Measurements from ENCODE around the gene REPS1. TPM values are rescaled to one million over a fixed set of nuclear protein-coding genes. Genes with fewer than 3 reads are reported as not detected.
"Not testable (repeated sequence)": the region's sequence is repeated elsewhere in the genome, so short reads cannot be mapped to it uniquely, and the experiment has no call there.

The REPS1 gene, protein sequence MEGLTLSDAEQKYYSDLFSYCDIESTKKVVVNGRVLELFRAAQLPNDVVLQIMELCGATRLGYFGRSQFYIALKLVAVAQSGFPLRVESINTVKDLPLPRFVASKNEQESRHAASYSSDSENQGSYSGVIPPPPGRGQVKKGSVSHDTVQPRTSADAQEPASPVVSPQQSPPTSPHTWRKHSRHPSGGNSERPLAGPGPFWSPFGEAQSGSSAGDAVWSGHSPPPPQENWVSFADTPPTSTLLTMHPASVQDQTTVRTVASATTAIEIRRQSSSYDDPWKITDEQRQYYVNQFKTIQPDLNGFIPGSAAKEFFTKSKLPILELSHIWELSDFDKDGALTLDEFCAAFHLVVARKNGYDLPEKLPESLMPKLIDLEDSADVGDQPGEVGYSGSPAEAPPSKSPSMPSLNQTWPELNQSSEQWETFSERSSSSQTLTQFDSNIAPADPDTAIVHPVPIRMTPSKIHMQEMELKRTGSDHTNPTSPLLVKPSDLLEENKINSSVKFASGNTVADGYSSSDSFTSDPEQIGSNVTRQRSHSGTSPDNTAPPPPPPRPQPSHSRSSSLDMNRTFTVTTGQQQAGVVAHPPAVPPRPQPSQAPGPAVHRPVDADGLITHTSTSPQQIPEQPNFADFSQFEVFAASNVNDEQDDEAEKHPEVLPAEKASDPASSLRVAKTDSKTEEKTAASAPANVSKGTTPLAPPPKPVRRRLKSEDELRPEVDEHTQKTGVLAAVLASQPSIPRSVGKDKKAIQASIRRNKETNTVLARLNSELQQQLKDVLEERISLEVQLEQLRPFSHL
- total RNA-seq = 10 to 100 TPM; 25.8 to 28.8 TPM

DNA sequence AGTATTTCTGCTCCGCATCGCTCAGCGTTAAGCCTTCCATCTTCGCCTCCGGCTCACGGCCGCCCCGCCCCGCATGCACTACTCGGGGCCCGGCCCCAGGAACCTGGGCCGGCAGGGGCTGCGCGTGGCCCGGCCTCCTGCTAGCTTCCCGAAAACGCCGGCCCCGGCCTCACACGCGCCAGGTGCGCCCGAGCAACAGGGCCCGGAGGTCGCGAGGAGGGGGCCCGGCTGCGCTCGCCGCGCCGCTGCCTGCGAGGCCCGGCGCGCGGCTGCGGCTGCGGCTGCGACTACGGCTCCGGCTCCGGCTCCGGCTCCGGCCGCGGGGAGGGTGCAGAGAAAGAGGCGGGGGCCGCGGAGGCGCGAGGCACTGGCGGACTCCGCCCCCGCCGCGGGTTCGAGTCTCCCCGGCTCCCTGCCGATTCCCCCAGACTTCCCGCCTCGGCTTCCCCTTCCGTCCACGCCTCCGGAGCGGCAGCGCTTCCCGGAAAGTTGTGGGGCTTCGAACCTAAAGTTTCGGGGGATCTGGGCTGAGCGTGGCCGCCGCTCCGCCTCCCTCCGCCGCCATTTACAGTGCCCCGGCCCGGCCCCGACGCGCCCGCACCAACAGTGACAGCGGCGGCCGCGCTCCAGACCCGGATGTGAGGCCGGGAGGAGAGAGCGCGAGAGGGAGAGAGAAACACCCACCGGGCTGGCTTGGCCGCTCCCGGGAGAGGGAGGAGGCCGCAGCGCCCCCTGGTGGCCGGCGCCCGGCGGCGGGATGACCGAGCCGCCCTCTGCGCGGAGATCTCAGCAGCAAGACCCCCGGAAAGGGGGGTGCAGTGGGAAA lies at the start of gene REPS1:
REPS1 (minus strand) TSS at position 611 of the 826 bp plus-strand sequence; CDS start at position 40, 571 bp downstream.
- H3K4me3 Mint-ChIP-seq = peak within 1 kb of the TSS; percentile 86
- H3K36me3 Mint-ChIP-seq (ENCODE audit: low read depth) = no peaks in the 10 kb centered on the region
- H3K4me1 Mint-ChIP-seq (ENCODE audit: low read depth) = peaks cover 4% of the 10 kb centered on the region
- no peaks in the 10 kb centered on the region for H3K27me3 Mint-ChIP-seq (ENCODE audit: low read depth)
- H3K27ac Mint-ChIP-seq = peak within 1 kb of the TSS; percentile 89
- CTCF ChIA-PET = interaction anchor here (0.6 to 5.7 kb wide), 5 partner anchors 43 to 377 kb away, joined by 3 to 40 read pairs (median 3); no protein-coding TSS in a partner anchor
- intact Hi-C loops (cut with micrococcal nuclease) = loop anchor here (1.0 to 10.0 kb wide), 16 partner anchors 17 to 873 kb away; partner anchors contain the start of genes ABRACL, CCDC28A and TXLNB
- DNase-seq = peak; percentile 92
- H3K9me3 Mint-ChIP-seq = no peaks in the 10 kb centered on the region

DNA sequence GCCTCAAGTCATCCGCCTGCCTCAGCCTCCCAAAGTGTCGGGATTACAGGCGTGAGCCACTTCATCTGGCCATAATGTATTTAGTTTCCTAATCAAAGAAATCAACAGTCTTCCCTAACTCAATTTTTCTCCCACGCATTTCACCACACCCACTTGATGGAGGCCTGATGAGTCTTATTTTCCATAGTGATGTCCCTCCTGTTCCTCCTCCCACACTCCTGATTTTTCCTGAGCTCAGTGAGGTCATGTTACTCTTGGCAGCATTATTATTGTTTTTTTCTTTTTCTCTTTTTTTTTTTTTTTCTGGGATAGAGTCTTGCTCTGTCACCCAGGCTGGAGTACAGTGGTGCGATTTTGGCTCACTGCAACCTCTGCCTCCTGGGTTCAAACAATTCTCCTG lies 49.4 kb upstream of the REPS1 start:
- H3K9me3 Mint-ChIP-seq = no peaks in the 10 kb centered on the region
- H3K27me3 Mint-ChIP-seq (ENCODE audit: low read depth) = no peaks in the 10 kb centered on the region
- peaks cover 30% of the 10 kb centered on the region for H3K4me1 Mint-ChIP-seq (ENCODE audit: low read depth)
- CTCF ChIA-PET = interaction anchor here (0.8 to 1.5 kb wide), 2 partner anchors 21 to 332 kb away, joined by 3 to 4 read pairs; no protein-coding TSS in a partner anchor
- intact Hi-C loops (cut with micrococcal nuclease) = no loop called here
- no peak for DNase-seq
- peaks cover 53% of the 10 kb centered on the region for H3K36me3 Mint-ChIP-seq (ENCODE audit: low read depth)
- H3K4me3 Mint-ChIP-seq = no peak overlapping the region
- H3K27ac Mint-ChIP-seq = peak overlapping the region; percentile 38

DNA sequence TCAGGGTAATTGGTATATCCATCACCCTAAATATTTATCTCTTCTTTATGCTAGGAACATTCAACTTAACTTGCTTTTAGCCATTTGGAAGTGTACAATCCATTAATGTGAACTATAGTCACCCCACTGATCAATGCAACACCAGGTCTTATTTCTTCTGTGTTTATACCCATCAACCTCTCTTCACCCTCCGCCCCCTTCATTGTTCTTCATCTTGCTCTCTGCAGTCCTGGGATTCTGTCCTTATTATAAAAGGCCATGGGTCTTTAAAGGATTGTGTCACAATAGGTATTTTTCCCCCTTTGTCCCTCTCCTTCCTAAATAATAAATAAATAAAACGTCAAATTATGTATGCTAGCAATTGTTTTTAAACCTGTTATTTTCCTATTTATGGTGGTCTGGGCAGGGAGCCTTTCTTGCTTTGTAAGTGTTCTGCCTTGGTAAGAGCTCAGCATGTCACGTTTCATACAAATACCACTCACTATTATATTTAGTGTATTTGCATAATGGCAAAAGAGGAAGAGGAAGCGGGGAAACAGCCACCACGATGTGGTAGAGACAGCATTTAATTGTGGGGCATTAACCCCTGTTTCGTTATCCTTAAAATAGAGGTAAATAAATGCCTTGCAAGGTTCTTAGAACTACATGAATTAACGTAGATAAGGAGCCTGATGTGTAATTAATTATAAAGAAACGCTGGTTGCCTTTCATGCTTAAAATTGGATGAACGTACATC lies 42.3 kb upstream of the REPS1 start:
- H3K4me3 Mint-ChIP-seq = no peak overlapping the region
- peaks cover 26% of the 10 kb centered on the region for H3K36me3 Mint-ChIP-seq (ENCODE audit: low read depth)
- no peaks in the 10 kb centered on the region for H3K27me3 Mint-ChIP-seq (ENCODE audit: low read depth)
- H3K27ac Mint-ChIP-seq = no peak overlapping the region
- peaks cover 21% of the 10 kb centered on the region for H3K4me1 Mint-ChIP-seq (ENCODE audit: low read depth)
- H3K9me3 Mint-ChIP-seq = no peaks in the 10 kb centered on the region
- intact Hi-C loops (cut with micrococcal nuclease) = loop anchor here (1.0 kb wide), 1 partner anchor 86 kb away; no protein-coding TSS in a partner anchor
- CTCF ChIA-PET = interaction anchor here (0.9 to 1.9 kb wide), 5 partner anchors 39 to 339 kb away, joined by 3 to 4 read pairs (median 3); no protein-coding TSS in a partner anchor
- DNase-seq = peak; percentile 26

GRCh38 chr6:139029470-139030227 lies 41.6 kb upstream of the REPS1 start:
- no peaks in the 10 kb centered on the region for H3K27me3 Mint-ChIP-seq (ENCODE audit: low read depth)
- peaks cover 20% of the 10 kb centered on the region for H3K36me3 Mint-ChIP-seq (ENCODE audit: low read depth)
- H3K27ac Mint-ChIP-seq = no peak overlapping the region
- H3K4me3 Mint-ChIP-seq = no peak overlapping the region
- H3K9me3 Mint-ChIP-seq = no peaks in the 10 kb centered on the region
- peak; percentile 28 for DNase-seq
- intact Hi-C loops (cut with micrococcal nuclease) = loop anchor here (1.0 to 5.0 kb wide), 5 partner anchors 31 to 617 kb away; partner anchors contain the start of gene TXLNB
- H3K4me1 Mint-ChIP-seq (ENCODE audit: low read depth) = peaks cover 21% of the 10 kb centered on the region
- CTCF ChIA-PET = interaction anchor here (0.6 to 1.4 kb wide), 4 partner anchors 38 to 340 kb away, joined by 3 to 4 read pairs (median 3); no protein-coding TSS in a partner anchor

GRCh38 chr6:139028658-139029469 lies 40.8 kb upstream of the REPS1 start, which contains the start of gene ABRACL:
Gene ABRACL (plus strand): TSS chr6:139028745. CDS start chr6:139034161, 5,416 bp downstream.
- intact Hi-C loops (cut with micrococcal nuclease) = loop anchor here (1.0 to 5.0 kb wide), 11 partner anchors 32 to 617 kb away; partner anchors contain the start of genes CCDC28A, CITED2, HECA and REPS1
- CTCF ChIA-PET = interaction anchor here (0.6 to 0.9 kb wide), 2 partner anchors 38 to 180 kb away, joined by 3 to 4 read pairs; no protein-coding TSS in a partner anchor
- no peak within 1 kb of the TSS for H3K4me3 Mint-ChIP-seq
- peak within 1 kb of the TSS; percentile 95 for H3K27ac Mint-ChIP-seq
- peaks cover 14% of the 10 kb centered on the region for H3K36me3 Mint-ChIP-seq (ENCODE audit: low read depth)
- peak; percentile 92 for DNase-seq
- H3K4me1 Mint-ChIP-seq (ENCODE audit: low read depth) = peaks cover 18% of the 10 kb centered on the region
- H3K9me3 Mint-ChIP-seq = no peaks in the 10 kb centered on the region
- H3K27me3 Mint-ChIP-seq (ENCODE audit: low read depth) = no peaks in the 10 kb centered on the region

DNA sequence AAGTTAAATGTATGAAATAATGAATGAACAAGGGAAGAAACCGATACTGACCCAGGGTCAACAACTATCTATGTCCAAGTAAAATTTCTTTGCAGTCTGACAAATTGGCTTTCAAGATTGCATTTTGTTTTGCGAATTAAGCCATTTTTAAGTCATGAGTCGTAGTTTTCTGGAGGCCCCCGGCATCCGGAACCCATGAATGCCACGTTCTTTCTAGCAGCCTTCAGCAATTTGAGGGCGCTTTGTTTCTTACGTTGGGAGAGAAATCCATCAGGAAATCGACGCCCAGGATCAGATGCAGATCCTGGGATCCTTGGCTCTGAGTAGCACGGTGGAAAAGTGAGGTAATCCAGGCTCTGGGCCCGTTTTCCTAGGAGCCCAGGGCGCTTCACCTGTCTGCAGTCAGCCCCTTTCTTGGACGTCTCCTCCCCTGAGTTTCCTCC lies 40.2 kb upstream of the REPS1 start:
- peaks cover 8% of the 10 kb centered on the region for H3K36me3 Mint-ChIP-seq (ENCODE audit: low read depth)
- peaks cover 15% of the 10 kb centered on the region for H3K4me1 Mint-ChIP-seq (ENCODE audit: low read depth)
- DNase-seq = no peak
- H3K9me3 Mint-ChIP-seq = no peaks in the 10 kb centered on the region
- CTCF ChIA-PET = interaction anchor here (0.6 to 1.4 kb wide), 3 partner anchors 97 to 229 kb away, joined by 3 read pairs; partner anchors contain the start of gene HECA
- H3K4me3 Mint-ChIP-seq = no peak overlapping the region
- intact Hi-C loops (cut with micrococcal nuclease) = loop anchor here (1.0 to 5.0 kb wide), 11 partner anchors 33 to 616 kb away; partner anchors contain the start of genes CCDC28A, CITED2, HECA and REPS1
- peak overlapping the region; percentile 95 for H3K27ac Mint-ChIP-seq
- no peaks in the 10 kb centered on the region for H3K27me3 Mint-ChIP-seq (ENCODE audit: low read depth)

DNA sequence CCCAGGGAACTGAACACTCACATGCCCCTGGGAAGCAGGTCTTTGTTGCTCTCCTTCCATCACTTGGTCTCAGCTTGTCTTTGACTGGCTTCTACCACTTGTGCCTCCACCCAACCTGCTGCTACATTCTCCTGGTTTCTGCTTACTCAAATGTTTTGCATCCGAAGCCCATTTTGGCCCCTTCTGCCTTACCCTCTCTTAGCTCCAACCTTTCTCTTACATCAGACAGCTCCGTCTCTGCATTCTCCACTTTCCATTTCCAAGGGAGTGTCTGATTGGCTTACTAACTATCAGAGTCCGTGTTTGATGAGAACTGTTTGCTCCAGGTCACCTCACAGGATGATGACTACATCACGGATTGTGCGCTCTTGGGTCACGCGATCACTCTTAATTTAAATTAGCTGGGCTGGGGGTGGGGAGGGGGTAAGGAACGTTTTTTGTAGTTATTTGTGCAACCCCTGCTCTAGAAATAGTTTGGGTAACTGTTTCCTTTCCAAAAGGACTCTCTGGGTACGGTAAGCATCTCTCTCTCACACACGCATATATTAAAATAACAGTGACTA lies 39.6 kb upstream of the REPS1 start:
- H3K4me3 Mint-ChIP-seq = no peak overlapping the region
- H3K36me3 Mint-ChIP-seq (ENCODE audit: low read depth) = peaks cover 4% of the 10 kb centered on the region
- H3K27me3 Mint-ChIP-seq (ENCODE audit: low read depth) = no peaks in the 10 kb centered on the region
- DNase-seq = peak; percentile 84
- intact Hi-C loops (cut with micrococcal nuclease) = loop anchor here (1.0 to 5.0 kb wide), 12 partner anchors 33 to 615 kb away; partner anchors contain the start of genes CCDC28A, CITED2, HECA and REPS1
- H3K27ac Mint-ChIP-seq = peak overlapping the region; percentile 95
- CTCF ChIA-PET = interaction anchor here (0.6 to 1.4 kb wide), 3 partner anchors 98 to 230 kb away, joined by 3 read pairs; partner anchors contain the start of gene HECA
- H3K4me1 Mint-ChIP-seq (ENCODE audit: low read depth) = peaks cover 12% of the 10 kb centered on the region
- H3K9me3 Mint-ChIP-seq = no peaks in the 10 kb centered on the region

- not testable (repeated sequence) for DNase-seq; H3K4me3 Mint-ChIP-seq; H3K4me1 Mint-ChIP-seq (ENCODE audit: low read depth); H3K27me3 Mint-ChIP-seq (ENCODE audit: low read depth); H3K9me3 Mint-ChIP-seq; H3K27ac Mint-ChIP-seq; H3K36me3 Mint-ChIP-seq (ENCODE audit: low read depth)
- CTCF ChIA-PET = interaction anchor here (0.7 kb wide), 1 partner anchor 608 kb away, joined by 4 read pairs; no protein-coding TSS in a partner anchor
- intact Hi-C loops (cut with micrococcal nuclease) = loop anchor here (5.0 kb wide), 1 partner anchor 613 kb away; no protein-coding TSS in a partner anchor
These were observed 37.4 kb upstream of the REPS1 start for GRCh38 chr6:139025416-139025815.

DNA sequence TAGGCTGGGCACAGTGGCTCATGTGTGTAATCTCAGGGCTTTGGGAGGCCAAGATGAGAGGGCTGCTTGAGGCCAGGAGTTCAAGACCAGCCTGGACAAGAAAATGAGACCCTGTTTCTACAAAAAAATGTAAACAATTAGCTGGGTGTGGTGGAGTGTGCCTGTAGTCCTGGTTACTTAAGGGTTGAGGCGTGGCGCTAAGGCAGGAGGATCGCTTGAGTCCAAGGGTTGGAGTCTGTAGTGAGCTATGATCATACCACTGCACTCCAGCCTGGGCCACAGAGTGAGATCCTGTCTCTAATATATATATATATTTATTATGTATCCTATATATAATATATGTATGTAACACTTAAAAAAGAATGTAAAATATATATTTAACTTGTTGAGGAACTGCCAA lies 32.6 kb upstream of the REPS1 start:
- intact Hi-C loops (cut with micrococcal nuclease) = no loop called here
- H3K4me3 Mint-ChIP-seq = no peak overlapping the region
- DNase-seq = no peak
- no peaks in the 10 kb centered on the region for H3K27me3 Mint-ChIP-seq (ENCODE audit: low read depth)
- H3K4me1 Mint-ChIP-seq (ENCODE audit: low read depth) = peaks cover 2% of the 10 kb centered on the region
- no peak overlapping the region for H3K27ac Mint-ChIP-seq
- CTCF ChIA-PET = no interaction called here
- H3K9me3 Mint-ChIP-seq = no peaks in the 10 kb centered on the region
- no peaks in the 10 kb centered on the region for H3K36me3 Mint-ChIP-seq (ENCODE audit: low read depth)

Data from activated naive CD4-positive, alpha-beta T cell treated with anti-CD3 and anti-CD28 coated beads for 36 hours (primary cell).